ENCODE measurements around the gene ANKAR.
"Not testable (repeated sequence)": the region's sequence is repeated elsewhere in the genome, so short reads cannot be mapped to it uniquely, and the experiment has no call there.

Gene ANKAR

DNA sequence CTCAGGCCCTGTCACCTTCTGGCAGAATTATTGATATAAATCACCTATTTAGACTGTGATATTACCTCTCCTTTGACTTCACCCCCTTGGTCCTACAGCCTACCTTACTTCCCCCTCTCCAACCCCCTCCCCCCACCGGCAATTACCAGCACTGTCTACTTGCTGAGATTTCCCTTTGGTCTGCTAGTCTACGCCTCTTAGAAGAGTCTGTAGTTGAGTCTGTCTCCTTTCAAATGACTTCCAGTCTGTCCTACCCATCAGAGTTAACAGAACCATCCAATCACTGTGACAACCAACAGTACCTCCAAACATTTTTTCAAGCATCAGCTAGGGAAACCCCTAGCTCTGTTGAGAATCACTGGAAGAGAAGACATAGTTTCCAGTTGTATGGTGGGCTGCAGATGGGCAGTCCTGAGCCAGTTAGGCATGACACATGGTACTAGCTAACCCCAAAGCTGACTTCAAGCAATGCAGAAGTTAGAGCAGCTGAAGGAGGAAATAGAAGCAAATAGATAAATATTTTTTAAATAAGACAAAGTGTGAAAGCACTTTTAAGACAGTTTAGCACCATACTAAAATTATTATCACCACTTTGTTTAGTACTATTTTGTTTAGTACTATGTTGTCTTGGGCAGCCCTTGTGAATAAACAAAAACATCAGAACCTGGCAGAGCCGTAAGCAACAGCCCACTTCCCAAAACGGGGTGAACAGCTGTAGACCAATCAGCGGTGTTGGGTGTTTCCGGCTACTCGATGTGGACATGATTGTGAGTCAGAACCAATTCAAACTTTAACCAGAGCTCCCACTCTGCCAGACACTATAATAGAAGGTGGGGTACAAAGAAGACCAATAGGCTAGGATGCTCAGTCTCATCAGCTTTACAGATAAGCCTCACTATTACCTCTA lies 15.9 kb upstream of the ANKAR start:
- DNase-seq (ENCODE audit: low read depth), result no peak

DNA sequence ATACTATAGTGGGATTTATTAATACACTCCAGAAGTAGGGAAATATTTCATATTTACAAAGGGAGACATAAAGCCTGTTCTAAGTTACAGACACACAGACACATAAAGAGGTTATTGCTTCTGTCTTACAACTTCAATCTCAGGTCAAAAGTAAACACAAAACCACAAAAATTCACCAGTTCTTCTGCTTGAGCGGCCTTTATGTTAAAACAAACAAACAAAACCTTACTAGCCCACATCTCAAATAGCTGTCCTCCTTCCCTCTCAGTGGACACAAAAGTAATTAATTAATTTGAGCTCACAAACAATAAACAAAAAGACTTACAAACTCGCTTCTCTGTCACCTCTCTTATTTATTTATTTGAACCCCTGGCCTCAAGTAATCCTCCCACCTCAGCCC lies 14.7 kb upstream of the ANKAR start:
- DNase-seq (ENCODE audit: low read depth), result no peak

DNA sequence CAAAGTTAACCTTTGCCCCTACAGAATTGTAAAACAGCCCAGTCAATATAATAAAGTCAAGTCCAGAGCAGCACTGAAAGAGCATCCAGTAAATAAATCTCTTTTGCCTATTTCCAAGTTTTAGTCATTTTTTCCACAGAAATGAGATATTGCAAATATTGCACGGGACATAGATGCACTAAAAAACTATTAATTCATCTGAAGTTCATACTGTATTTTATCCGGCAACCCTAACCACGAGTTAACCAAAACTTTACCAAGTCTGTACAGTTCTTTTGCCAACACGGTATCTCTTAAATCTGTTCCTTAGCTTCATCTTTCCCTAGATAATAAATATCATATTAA lies 13.7 kb upstream of the ANKAR start:
- no peak for DNase-seq (ENCODE audit: low read depth)

DNA sequence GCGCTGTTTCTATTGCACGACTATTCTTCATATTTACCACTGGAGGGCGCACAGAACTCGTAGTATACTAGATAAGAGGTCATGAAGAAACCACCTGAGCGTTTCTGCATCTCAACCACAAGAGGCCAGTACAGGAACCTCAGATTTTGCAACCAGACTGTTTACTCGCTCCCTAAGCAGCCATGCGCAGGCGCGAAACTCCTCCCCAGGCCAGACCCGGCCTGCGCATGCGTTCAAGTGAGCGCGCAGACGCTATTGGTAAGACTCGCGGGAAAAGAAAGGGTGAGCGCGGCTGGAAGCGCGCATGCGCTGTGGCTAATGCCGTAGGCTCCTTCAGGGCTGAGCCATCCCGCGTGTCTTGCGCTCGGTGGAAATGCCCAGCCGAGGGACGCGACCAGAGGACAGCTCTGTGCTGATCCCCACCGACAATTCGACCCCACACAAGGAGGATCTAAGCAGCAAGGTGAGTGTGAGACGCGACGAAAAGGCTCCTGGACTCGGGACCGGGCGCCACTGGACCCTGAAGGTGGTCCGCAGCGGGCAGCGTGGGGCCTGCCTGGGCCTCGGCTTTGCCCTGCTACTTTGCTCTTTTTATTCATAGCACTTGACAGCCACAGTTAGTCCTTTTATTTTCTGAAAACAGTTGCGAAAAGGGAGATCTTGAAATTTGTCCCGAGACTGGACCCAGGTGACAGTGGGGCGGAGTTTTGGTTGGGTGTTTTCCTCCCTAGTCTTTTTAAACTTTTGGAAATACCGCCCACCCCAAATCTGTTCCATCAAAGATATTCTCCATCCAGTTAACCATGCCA lies 13.1 kb upstream of the ANKAR start, which contains the start of gene ASNSD1:
Gene ASNSD1, plus strand, starts transcription at position 312 of the 809 bp plus-strand sequence. CDS start 4,674 bp downstream, outside the sequence.
- peak; percentile 99 for DNase-seq (ENCODE audit: low read depth)

DNA sequence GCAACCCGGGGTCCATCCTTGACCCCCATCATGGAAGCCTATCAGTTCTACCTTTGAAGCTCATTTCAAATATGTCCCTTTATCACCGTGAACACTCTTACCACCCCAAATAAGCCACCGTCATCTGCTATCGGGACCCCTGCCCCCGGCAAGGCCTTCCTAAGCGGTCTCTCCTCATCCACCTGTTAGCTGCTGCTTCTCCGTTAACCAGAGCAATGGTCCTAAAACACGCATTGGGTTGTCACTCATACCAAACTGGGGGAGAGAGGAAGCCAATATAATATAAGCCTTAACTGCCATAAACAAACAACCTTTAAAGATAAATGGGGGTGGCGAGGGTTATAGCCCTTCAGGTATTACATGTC lies 12.5 kb upstream of the ANKAR start:
- DNase-seq (ENCODE audit: low read depth), result no peak

DNA sequence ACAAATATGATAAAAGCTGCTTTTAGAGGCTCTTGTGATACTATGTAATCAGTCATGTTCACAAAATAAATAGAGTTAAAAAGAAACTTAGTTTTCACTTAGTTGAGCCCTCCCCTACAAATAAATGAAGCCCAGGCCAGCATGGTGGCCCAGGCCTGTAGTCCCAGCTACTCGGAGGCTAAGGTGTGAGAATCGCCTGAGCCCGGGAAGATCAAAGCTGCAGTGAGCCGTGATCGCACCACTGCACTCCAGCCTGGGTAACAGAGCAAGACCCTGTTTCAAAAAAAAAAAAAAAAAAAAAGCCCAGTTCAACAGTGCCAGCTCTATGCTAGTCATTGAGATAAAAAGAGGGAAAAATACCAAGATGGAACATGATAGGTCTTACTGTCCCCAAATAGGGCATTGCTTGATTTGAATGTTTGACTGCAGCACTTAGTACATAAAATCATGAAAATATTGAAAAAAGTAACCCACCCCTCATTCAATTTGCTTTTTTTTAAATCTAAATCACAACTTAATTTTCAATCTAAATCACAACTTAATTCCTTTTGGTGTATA lies 11.7 kb upstream of the ANKAR start:
- DNase-seq (ENCODE audit: low read depth), result no peak

DNA sequence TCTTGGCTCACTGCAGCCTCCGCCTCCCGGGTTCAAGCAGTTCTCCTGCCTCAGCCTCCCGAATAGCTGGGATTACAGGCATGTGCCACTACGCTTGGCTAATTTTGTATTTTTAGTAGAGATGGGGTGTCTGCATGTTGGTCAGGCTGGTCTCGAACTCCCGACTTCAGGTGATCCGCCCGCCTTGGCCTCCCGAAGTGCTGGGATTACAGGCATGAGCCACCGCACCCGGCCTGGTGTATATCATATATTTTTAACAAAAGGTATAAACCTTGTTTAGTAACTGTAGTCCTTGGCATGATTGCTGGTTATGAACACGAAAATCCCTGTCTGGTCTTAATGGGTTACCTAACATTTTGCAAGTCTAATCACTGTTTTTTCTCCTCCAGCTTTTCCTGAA lies 11.2 kb upstream of the ANKAR start:
- not testable (repeated sequence) for DNase-seq (ENCODE audit: low read depth)

DNA sequence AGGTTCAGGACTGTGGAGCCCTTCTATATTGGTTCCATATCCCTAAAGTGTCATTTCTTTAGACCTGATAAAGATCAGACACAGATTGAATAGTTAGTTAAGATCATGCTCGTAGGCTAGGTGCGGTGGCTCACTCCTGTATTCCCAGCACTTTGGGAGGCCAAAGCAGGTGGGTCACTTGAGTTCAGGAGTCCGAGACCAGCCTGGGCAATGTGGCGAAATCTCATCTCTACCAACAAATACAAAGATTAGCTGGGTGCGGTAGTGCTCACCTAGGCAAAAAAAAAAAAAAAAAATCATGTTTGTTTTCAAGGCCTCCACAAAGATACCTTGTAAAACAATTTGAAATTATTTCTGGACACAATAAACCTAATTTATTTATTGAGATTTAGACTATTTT lies 4.6 kb upstream of the ANKAR start:
- no peak for DNase-seq (ENCODE audit: low read depth)

DNA sequence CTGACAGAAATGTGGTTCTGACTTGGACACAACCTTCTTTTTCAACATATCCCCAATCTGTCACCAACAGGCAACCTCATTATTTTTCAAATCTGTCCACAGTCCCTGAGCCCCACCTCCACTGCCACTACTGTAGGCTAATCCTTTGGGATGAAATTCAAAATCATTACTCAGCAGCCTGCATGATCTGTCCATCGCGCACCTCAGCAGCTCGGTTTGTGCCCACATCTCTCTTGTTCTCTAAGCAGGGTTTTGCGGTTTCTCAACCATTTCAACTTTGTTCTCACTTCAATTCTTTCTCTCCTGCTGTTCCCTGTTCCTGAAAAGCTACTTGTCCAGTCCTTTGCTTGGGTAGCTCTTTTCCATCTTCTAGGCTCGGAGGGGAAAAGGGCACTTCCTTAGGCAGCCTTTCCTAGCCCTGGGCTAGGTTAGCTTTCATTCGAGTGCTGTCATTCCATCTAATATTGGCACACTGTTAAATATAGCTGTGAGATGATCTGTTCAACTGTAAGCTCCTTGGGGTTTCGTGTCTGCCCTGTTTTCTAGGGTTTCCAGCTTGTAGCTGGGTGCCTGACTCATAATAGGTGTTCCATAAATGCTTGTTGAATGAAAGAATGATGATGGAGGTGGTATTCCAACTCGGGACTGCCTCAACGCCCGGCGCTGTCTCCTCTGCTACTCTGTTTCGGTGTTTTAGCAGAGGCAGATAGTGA lies 653 bp upstream of the ANKAR start:
- no peak for DNase-seq (ENCODE audit: low read depth)

DNA sequence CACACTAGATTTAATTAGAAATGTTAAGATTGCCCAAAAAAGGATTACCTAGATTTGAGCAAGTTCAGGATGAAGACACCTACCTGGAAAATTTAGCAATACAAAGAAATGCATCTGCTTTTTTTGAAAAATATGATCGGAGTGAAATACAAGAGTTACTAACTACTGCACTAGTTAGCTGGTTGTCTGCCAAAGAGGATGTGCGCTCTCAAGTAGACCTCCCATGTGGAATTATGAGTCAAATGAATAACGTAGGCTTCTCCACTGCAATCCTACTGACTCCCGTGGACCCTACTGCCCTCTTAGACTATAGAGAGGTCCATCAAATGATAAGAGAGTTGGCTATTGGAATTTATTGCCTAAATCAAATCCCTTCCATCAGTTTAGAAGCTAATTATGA lies 2.0 kb downstream of the ANKAR start:
- DNase-seq (ENCODE audit: low read depth), result no peak

DNA sequence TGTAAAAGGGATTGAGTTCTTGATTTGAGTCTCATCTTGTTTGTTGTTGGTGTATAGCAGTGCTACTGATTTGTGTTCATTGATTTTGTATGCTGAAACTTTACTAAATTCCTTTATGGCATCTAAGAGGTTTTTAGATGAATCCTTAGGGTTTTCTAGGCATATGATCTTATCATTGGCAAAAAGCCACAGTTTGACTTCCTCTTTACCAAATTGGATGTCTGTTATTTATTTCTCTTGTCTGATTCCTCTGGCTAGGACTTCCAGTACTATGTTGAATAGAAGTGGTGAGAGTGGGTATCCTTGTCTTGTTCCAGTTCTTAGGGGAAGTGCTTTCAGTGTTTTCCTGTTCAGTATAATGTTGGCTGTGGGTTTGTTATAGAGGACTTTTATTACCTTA lies 4.8 kb downstream of the ANKAR start:
- no peak for DNase-seq (ENCODE audit: low read depth)

DNA sequence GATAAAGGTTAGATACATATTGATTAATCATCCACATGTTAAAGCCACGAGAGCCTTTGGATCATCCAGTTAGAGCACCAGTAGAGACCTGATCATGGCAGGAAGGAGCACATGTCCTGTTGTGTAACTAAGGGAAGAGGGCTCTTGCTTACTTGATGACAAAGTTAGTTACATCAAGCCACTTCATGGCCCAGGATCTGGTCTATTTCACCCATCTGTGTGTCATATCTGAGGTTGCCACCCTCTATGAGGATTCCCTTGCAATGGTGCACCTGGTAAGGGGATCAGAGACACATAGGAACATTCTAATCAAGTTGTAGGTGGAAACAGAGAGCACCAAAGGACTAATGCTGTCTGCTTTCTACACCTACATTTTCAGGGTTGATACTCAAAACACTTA lies 6.7 kb downstream of the ANKAR start:
- no peak for DNase-seq (ENCODE audit: low read depth)

DNA sequence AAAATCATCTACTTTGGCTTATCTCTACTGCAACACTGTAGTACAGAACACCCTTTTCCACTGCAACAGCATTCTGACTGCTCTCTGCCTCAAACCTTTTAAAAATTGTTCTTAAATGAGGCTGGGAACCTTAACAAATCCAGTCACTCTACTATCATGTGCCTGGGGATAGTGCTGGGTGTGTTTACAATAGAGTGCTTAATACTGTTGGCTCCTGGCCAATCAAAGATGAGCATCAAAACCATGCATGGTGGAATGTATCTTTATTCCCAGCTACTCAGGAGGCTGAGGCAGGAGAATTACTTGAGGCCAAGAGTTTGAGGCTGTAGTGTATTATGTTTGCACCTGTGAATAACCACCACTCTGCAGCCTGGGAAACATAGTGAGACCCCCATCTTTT lies 7.4 kb downstream of the ANKAR start:
- DNase-seq (ENCODE audit: low read depth), result no peak

DNA sequence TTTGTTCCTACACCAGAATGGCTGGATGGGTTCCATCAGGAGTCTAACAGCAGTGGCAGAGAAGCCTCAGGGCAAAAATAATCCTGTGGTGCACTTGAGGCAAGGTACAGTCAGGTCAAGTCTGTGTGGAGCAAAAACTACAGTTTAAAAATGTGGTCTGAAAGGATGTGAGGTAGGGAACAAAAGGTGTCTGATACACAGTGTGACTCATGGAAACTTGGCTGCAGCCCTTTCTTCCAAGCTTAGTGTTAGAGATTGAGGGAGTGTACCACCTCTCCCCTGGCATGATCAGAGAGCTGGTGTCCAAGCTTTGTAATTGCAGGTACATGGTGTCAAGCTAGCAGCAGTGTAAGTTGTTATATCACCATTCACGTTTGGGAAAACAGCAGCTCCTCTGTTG lies 8.9 kb downstream of the ANKAR start:
- no peak for DNase-seq (ENCODE audit: low read depth)

DNA sequence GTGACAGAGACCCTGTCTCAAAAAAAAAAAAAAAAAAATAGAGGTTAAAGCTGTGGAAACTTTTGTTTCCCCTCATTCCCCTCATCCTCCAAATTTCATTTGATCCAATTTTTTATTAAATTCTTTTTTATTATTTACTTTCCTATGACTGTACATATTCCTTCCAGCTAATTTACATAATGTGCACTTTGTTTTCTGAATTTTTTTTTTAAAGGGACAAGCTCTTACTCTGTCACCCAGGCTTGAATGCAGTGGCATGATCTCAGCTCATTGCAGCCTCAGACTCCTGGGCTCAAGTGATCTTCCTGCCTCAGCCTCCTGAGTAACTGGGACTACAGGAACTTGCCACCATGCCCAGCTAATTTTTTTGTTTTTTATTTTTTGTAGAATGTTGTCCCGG lies 10.3 kb downstream of the ANKAR start:
- DNase-seq (ENCODE audit: low read depth), result no peak

DNA sequence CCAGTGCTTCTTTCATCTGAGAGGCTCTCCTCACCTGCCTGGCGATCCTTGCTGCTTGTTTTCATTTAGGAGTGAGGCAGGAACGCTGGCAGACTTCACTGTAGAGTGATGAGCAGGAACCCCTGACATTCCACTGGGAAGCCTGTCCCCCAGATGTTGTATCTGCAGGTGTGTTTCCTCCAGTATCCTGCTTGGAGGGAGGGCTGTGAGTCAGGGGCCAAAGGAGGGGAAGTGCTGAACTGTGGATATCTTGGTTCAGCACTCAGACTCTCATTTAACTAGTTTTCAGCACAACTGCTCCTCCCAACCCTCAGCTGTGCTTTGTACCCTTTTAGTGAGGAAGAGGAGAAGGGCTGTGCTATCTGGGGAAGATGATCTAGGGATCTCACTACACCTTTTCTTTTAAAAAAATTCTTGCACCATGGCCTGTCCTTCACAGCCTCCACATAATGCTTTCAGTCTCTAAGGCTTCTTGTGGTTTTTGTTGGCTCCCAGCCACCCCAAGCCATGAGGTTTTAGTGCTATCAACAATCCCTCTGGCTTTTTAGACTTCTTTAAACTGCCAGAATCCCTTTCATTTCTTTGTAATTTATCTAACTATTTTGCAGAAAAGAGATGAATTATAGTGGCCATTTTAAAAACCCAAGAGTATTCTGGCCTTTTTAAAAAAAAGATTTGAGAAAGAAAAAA lies 11.2 kb downstream of the ANKAR start:
- no peak for DNase-seq (ENCODE audit: low read depth)

DNA sequence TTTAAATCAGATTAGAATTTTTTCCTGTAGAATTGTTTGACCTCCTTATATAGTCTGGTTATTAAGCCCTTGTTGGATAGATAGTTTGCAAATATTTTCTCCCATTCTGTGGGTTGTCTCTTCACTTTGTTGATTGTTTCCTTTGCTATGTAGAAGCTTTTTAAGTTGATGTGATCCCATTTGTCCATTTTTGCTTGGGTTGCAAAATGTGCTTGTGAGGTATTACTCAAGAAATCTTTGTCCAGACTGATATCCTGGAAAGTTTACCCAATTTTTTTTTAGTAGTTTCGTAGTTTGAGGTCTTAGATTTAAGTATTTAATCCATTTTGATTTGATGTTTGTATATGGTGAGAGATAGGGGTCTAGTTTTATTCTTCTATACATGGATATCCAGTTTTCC lies 13.3 kb downstream of the ANKAR start:
- DNase-seq (ENCODE audit: low read depth), result not testable (repeated sequence)

DNA sequence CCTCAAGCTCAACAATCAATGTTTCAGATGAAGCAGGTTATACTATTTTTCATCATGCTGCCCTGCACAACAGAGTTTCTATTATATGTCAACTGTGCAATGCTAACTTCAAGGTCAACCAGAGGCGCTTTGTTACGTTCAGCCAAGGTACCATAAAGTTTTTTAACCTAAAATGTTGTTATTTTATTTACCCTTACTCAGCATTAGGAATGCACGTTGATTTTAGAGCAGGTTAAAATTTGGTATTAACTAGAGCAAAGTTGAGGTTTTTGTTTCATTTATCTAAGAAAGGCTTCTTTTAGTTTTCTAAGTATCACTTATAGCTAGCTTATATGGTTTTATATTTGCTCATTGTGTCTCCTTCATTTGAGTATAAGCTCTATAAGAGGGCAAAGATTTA lies 21.8 kb downstream of the ANKAR start:
- DNase-seq (ENCODE audit: low read depth), result no peak

DNA sequence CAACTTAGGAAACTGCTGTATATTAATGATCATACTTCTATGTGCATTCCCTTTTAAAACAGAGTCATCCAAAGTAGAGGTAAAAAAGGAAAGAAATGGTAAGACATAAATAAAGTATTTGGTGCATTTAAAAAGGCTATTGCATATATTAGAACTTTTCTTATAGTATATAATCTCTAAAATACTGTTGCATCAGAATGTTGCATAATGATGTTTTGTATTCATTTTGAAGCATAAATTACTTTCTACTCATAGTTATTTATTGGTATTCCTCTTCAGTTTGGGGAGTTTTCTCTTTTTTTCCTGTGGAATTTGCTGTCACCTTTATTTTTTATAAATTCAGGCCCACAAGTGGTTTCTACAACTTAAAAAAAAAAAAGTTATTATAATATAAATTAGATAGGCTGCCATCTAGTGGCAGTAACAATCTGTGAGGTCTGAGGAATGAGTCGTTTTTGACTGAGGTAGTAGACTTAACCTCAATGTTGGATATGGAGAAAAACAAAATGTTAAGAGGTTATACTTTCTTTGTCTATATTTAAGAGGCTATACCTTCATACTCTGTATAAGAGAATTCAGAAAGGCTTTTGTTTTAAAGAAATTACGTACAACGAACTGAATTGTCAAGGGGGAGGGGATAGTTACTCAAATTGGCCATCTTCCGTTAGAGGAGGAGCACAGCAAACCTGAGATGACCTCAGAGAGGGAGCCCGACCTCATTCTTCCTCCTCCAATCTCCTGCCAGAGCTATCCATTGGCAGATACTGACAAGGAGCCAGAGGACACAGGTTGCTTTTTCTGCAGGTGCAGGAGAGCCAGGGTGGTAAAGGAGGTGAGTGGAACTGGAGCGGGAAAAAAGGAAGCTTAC lies 23.8 kb downstream of the ANKAR start:
- DNase-seq (ENCODE audit: low read depth), result no peak

DNA sequence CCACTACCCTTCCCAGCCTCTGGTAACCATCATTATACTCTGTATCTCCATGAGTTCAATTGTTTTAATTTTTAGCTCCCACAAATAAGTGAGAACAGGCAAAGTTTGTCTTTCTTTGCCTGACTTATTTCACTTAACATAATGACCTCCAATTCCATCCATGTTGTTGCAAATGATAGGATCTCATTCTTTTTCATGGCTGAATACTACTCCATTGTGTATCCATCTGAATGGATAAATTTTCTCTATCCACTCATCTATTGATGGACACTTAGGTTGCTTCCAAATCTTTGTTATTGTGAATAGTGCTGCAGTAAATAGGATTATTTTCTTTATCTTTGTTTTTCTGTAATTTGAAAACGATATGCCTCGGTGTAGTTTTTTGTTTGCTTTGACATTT lies 26.2 kb downstream of the ANKAR start:
- DNase-seq (ENCODE audit: low read depth), result no peak

DNA sequence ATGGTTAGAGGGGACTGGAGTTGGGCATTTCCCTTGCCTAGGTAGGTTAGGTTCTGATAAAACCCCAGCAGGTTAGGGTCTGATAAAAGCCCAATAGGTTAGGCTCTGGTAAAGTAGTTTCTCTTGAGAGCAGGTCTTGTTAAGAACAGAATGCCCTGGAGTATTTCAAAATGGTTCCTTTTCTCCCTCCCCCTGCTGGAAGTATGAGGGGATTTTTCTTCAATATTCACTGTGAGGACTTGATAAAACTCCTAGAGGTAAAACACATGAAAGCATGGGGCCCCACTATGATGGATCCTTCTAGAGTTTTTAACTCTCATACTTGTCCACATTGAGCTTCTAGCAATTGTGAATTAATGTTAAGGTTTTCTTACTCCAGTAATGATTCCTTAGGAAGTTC lies 27.6 kb downstream of the ANKAR start:
- no peak for DNase-seq (ENCODE audit: low read depth)
